Testis (tissue), 3 donors: ENCODE results near the gene CORO2B. TPM values are rescaled to one million over a fixed set of nuclear protein-coding genes. Genes with fewer than 3 reads are reported as not detected.

Experiments
- DNase-seq: peaks from one replicate; pipeline ENCODE4 v3.0.0-alpha.2; 2019
- H3K27ac ChIP-seq, 2 donors: fragments of 200-600 bp; sonication (generic); one replicate each; pipeline ENCODE4 v1.5.1; 2019
- H3K27me3 ChIP-seq: fragments of 200-600 bp; sonication (generic); one replicate; pipeline ENCODE4 v1.5.1; 2019
- H3K36me3 ChIP-seq: fragments of 200-600 bp; sonication (generic); one replicate; pipeline ENCODE4 v1.5.1; 2017; ENCODE audit warnings: low read depth; ENCODE audit errors: missing control alignments
- H3K4me1 ChIP-seq: fragments of 200-600 bp; sonication (generic); one replicate; pipeline ENCODE4 v1.5.1; 2019
- H3K4me3 ChIP-seq, 2 donors: fragments of 200-600 bp; sonication (generic); one replicate each; pipeline ENCODE4 v1.5.1; 2017 to 2019
- H3K9me3 ChIP-seq: fragments of 200-600 bp; sonication (generic); one replicate; pipeline ENCODE4 v1.5.1; 2017
- CTCF ChIP-seq, 3 experiments: fragments of 450-650 bp in 2 of 3; fragments of 200-600 bp in 1 of 3; sonication (generic) in 1 of 3; IDR thresholded peaks; one replicate each; pipeline ENCODE4 v1.5.1; 2016 to 2019; ENCODE audit warnings: antibody characterized with exemption in 3 of 3, mild to moderate bottlenecking in 2 of 3, moderate library complexity in 1 of 3
- POLR2A ChIP-seq: fragments of 450-650 bp; IDR thresholded peaks from one replicate; pipeline ENCODE4 v1.6.1; 2017; ENCODE audit warnings: antibody characterized with exemption, mild to moderate bottlenecking, moderate library complexity
- WGBS, 2 donors: methylation state at CpG; one replicate each; pipeline ENCODE4 v1.1.5; 2018; 5-methylcytosine and 5-hydroxymethylcytosine counted together
- intact Hi-C: fragments of 100-400 bp; cut with DNase I; formaldehyde crosslinking; loops from one replicate; pipeline ENCODE4 v1.15.1; 2023; ENCODE audit warnings: low total_unique reads
- polyA plus RNA-seq: library from polyadenylated mRNA; stranded (reverse); fragments of 350-450 nt; fragmentation: Illumina TruSeq; extraction: RNeasy Lipid Tissue Mini Kit (QIAGEN cat#74804); gene quantifications from one replicate; pipeline ENCODE4 v1.2.3, GENCODE V29; 2014; ENCODE audit warnings: low read depth, low replicate concordance; ENCODE audit not compliant: insufficient read depth
- total RNA-seq, 2 donors: library from RNA; depleted of rRNA; stranded (reverse); fragments of >200 nt; gene quantifications; one replicate each; pipeline ENCODE4 v1.2.3, GENCODE V29; 2016

Gene CORO2B
- total and polyA plus RNA-seq, 3 donors from 2014 or later = 1.4 to 4.3 (median 2.2) TPM

DNA sequence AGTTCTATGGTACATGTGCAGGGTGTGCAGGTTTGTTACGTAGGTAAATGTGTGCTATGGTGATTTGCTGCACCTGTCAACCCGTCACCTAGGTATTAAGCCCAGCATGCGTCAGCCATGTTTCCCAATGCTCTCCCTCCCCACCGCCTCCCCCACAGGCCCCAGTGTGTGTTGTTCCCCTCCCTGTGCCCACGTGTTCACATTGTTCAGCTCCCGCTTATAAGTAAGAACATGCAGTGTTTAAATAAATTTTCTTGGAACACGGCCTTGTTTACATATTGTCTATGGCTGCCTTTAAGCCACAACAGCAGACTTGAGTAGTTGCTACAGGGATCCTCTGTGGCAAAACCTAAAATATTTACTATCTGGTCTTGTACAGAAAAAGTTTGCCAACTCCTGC lies 41.3 kb upstream of the CORO2B start:
- intact Hi-C loops = no loop called here
- TF ChIP-seq POLR2A = no peak
- TF ChIP-seq CTCF (IDR thresholded peaks at IDR 0.05) = no peak
- DNase-seq = no peak
- Histone ChIP-seq H3K9me3 (no peaks in the 10 kb centered on the region), H3K4me1 (no peaks in the 10 kb centered on the region), H3K27ac (no peak overlapping the region), H3K27me3 (no peaks in the 10 kb centered on the region), H3K36me3 (no peaks in the 10 kb centered on the region), H3K4me3 (no peak overlapping the region)
- whole genome bisulfite sequencing, 2 donors = 74 to 75% methylated on average over 7 of the region's 7 CpGs

GRCh38 chr15:68538311-68538710 lies 40.5 kb upstream of the CORO2B start:
- Histone ChIP-seq H3K4me1 (peaks cover 5% of the 10 kb centered on the region), H3K36me3 (no peaks in the 10 kb centered on the region), H3K27ac (no peak overlapping the region), H3K4me3 (no peak overlapping the region), H3K27me3 (no peaks in the 10 kb centered on the region), H3K9me3 (no peaks in the 10 kb centered on the region)
- no peak for TF ChIP-seq POLR2A
- no peak for TF ChIP-seq CTCF (IDR thresholded peaks at IDR 0.05)
- intact Hi-C loops = no loop called here
- WGBS, 2 donors = 93 to 94% methylated on average over 4 of the region's 4 CpGs
- no peak for DNase-seq

- no peak overlapping the region for H3K27ac ChIP-seq
- no peaks in the 10 kb centered on the region for H3K36me3 ChIP-seq
- DNase-seq = no peak
- intact Hi-C loops = no loop called here
- no peak overlapping the region for H3K4me3 ChIP-seq
- no peaks in the 10 kb centered on the region for H3K9me3 ChIP-seq
- H3K27me3 ChIP-seq = no peaks in the 10 kb centered on the region
- peaks cover 13% of the 10 kb centered on the region for H3K4me1 ChIP-seq
- TF ChIP-seq CTCF (IDR thresholded peaks at IDR 0.05) (no peak), POLR2A (no peak)
- WGBS, 2 donors = 83 to 91% methylated on average over 9 of the region's 9 CpGs
Observed at GRCh38 chr15:68541743-68542142, 37.0 kb upstream of the CORO2B start.

DNA sequence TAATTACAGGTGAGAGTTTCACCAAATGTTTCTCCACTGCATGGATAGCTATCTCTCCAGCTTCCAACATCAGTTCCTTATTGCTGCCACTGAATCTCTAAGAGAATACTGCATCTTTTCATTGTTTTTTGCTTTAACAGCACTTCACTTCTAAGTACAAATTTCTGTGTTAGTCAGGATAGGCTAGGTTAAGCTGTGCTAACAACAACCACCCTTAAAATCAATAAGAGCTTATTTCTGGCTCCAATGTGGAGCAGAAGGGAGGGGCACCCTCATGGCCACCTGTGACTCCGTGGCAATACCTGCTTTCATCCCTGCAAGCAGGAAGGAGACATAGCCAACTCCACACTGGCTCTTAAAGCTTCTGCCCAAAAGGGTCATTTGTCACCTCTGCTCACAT lies 36.4 kb upstream of the CORO2B start:
- intact Hi-C loops = no loop called here
- peak overlapping the region in 1 of 2 donors; percentile 56 for H3K27ac ChIP-seq
- WGBS, 2 donors = 78 to 96% methylated on average over 1 of the region's 1 CpG

More for the DNA sequence above, 36.4 kb upstream of the CORO2B start:
- Histone ChIP-seq H3K27me3 (no peaks in the 10 kb centered on the region), H3K9me3 (no peaks in the 10 kb centered on the region), H3K4me1 (peaks cover 13% of the 10 kb centered on the region), H3K4me3 (no peak overlapping the region), H3K36me3 (no peaks in the 10 kb centered on the region)
- no peak for DNase-seq
- TF ChIP-seq CTCF (IDR thresholded peaks at IDR 0.05) (no peak), POLR2A (no peak)
